ENCODE measurements around the gene STAM.
"Not testable (repeated sequence)": the region's sequence is repeated elsewhere in the genome, so short reads cannot be mapped to it uniquely, and the experiment has no call there.

Gene STAM

GRCh38 chr10:17709492-17709891 lies 65.5 kb downstream of the STAM start:
- no peak for DNase-seq
- in situ Hi-C loops (cut with HindIII; ENCODE audit: low pct_ligation_motif_present, low pct_unique_long_range_greater_than_20kb, low sequenced_read_pairs): no loop called here

- in situ Hi-C loops (cut with HindIII; ENCODE audit: low pct_ligation_motif_present, low pct_unique_long_range_greater_than_20kb, low sequenced_read_pairs): no loop called here
- no peak for DNase-seq
These were observed 66.2 kb downstream of the STAM start for GRCh38 chr10:17710181-17710580.

- no peak for DNase-seq
- in situ Hi-C loops (cut with HindIII; ENCODE audit: low pct_ligation_motif_present, low pct_unique_long_range_greater_than_20kb, low sequenced_read_pairs): no loop called here
These were observed 68.1 kb downstream of the STAM start for GRCh38 chr10:17712053-17712452.

- no peak for DNase-seq
- in situ Hi-C loops (cut with HindIII; ENCODE audit: low pct_ligation_motif_present, low pct_unique_long_range_greater_than_20kb, low sequenced_read_pairs): no loop called here
These were observed 68.9 kb downstream of the STAM start for GRCh38 chr10:17712717-17713471.

- no peak for DNase-seq
- in situ Hi-C loops (cut with HindIII; ENCODE audit: low pct_ligation_motif_present, low pct_unique_long_range_greater_than_20kb, low sequenced_read_pairs): no loop called here
These were observed 69.8 kb downstream of the STAM start for GRCh38 chr10:17713758-17714157.

GRCh38 chr10:17716161-17716560 lies 72.2 kb downstream of the STAM start:
- in situ Hi-C loops (cut with HindIII; ENCODE audit: low pct_ligation_motif_present, low pct_unique_long_range_greater_than_20kb, low sequenced_read_pairs): no loop called here
- DNase-seq: no peak

- in situ Hi-C loops (cut with HindIII; ENCODE audit: low pct_ligation_motif_present, low pct_unique_long_range_greater_than_20kb, low sequenced_read_pairs); DNase-seq: not testable (repeated sequence)
These were observed 78.5 kb downstream of the STAM start for GRCh38 chr10:17722317-17723014.

- DNase-seq: no peak
- in situ Hi-C loops (cut with HindIII; ENCODE audit: low pct_ligation_motif_present, low pct_unique_long_range_greater_than_20kb, low sequenced_read_pairs): no loop called here
These were observed 81.8 kb downstream of the STAM start for GRCh38 chr10:17725703-17726102.

- DNase-seq: no peak
These were observed 85.7 kb downstream of the STAM start for GRCh38 chr10:17729630-17730029.

GRCh38 chr10:17730667-17731066 lies 86.7 kb downstream of the STAM start:
- no peak for DNase-seq
- in situ Hi-C loops (cut with HindIII; ENCODE audit: low pct_ligation_motif_present, low pct_unique_long_range_greater_than_20kb, low sequenced_read_pairs): no loop called here

More at GRCh38 chr10:17729630-17730029, 85.7 kb downstream of the STAM start:
- in situ Hi-C loops (cut with HindIII; ENCODE audit: low pct_ligation_motif_present, low pct_unique_long_range_greater_than_20kb, low sequenced_read_pairs): no loop called here

GRCh38 chr10:17731331-17732020 lies 87.5 kb downstream of the STAM start:
- no peak for DNase-seq
- in situ Hi-C loops (cut with HindIII; ENCODE audit: low pct_ligation_motif_present, low pct_unique_long_range_greater_than_20kb, low sequenced_read_pairs): no loop called here

- DNase-seq: no peak
- in situ Hi-C loops (cut with HindIII; ENCODE audit: low pct_ligation_motif_present, low pct_unique_long_range_greater_than_20kb, low sequenced_read_pairs): no loop called here
These were observed 89.7 kb downstream of the STAM start for GRCh38 chr10:17733620-17734019.

GRCh38 chr10:17734432-17735080 lies 90.6 kb downstream of the STAM start:
- DNase-seq: no peak
- in situ Hi-C loops (cut with HindIII; ENCODE audit: low pct_ligation_motif_present, low pct_unique_long_range_greater_than_20kb, low sequenced_read_pairs): no loop called here

- in situ Hi-C loops (cut with HindIII; ENCODE audit: low pct_ligation_motif_present, low pct_unique_long_range_greater_than_20kb, low sequenced_read_pairs): no loop called here
- DNase-seq: no peak
These were observed 91.4 kb downstream of the STAM start for GRCh38 chr10:17735166-17735941.

GRCh38 chr10:17736223-17736622 lies 92.3 kb downstream of the STAM start:
- in situ Hi-C loops (cut with HindIII; ENCODE audit: low pct_ligation_motif_present, low pct_unique_long_range_greater_than_20kb, low sequenced_read_pairs): no loop called here
- no peak for DNase-seq

- in situ Hi-C loops (cut with HindIII; ENCODE audit: low pct_ligation_motif_present, low pct_unique_long_range_greater_than_20kb, low sequenced_read_pairs): no loop called here
- peak; percentile 33 for DNase-seq
These were observed 93.3 kb downstream of the STAM start for GRCh38 chr10:17737027-17737965.

- DNase-seq: no peak
- in situ Hi-C loops (cut with HindIII; ENCODE audit: low pct_ligation_motif_present, low pct_unique_long_range_greater_than_20kb, low sequenced_read_pairs): no loop called here
These were observed 96.7 kb downstream of the STAM start for GRCh38 chr10:17740668-17741067.

Measured in ACHN (cell line).